ENCODE measurements around the gene XAGE1B.

DNA sequence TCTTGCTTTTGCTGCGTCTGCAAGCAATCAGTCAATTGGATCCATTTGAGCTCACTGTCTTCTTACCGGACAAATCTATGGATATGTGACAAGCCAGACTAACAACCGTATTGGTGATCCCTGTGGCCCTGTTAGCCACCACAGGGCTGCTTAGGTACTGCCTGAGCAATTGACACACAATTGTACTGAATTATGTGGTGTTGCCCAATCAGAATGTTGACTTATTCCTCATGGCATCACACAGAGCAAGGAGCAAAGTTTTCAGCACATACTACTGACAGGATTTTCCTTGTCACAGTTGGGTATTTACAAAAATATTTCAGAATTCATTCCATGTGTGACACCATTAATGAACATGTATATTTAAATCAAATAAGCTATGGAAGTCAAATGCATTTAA, 41.3 kb upstream of the XAGE1B start:
- TF ChIP-seq CTCF (IDR thresholded peaks at IDR 0.05; ENCODE audit: insufficient read depth, low read length, poor library complexity, severe bottlenecking) (no peak), EZH2phosphoT487 (conservative IDR thresholded peaks at IDR 0.05; ENCODE audit: low read length) (no peak)

Measured in SU-DHL-6 (cell line).